K562 (cell line): Measurements from ENCODE around the gene OSBPL7.

Source experiments
- CBX8 ChIP-seq: fragments of 200-600 bp; sonication (generic); IDR thresholded peaks from 2 replicates; pipeline ENCODE4 v1.6.1; 2012; ENCODE audit warnings: borderline replicate concordance, mixed run types, low read depth, mild to moderate bottlenecking, moderate library complexity, mixed read lengths, low read length, control low read depth, inconsistent platforms; ENCODE audit not compliant: poor library complexity, severe bottlenecking; ENCODE audit errors: extremely low read depth
- HSF4 ChIP-seq: fragments of 250-450 bp; sonication (Bioruptor Pico); IDR thresholded peaks from 2 replicates; pipeline ENCODE4 v2.1.2; 2022; ENCODE audit warnings: mild to moderate bottlenecking, moderate library complexity, borderline replicate concordance
- NRF1 ChIP-seq, 2 experiments: fragments of 450-650 bp; IDR thresholded peaks in 1 of 2; conservative IDR thresholded peaks in 1 of 2; 2 replicates each; pipeline ENCODE4 v1.6.1; 2014; ENCODE audit warnings: mild to moderate bottlenecking in 2 of 2
- POLR2AphosphoS5 ChIP-seq: IDR thresholded peaks from 2 replicates; pipeline ENCODE4 v1.6.1; 2011; ENCODE audit warnings: mild to moderate bottlenecking, low read depth, low read length, moderate library complexity; ENCODE audit not compliant: control insufficient read depth, insufficient read depth
- REST ChIP-seq, 2 experiments: fragments of 450-650 bp; formaldehyde crosslinking in 1 of 2; IDR thresholded peaks; 2 replicates each; pipeline versions ENCODE4 v1.4.0 to v1.6.1; 2014 to 2020; ENCODE audit warnings: mild to moderate bottlenecking in 2 of 2, borderline replicate concordance in 1 of 2, low read depth in 1 of 2
- ZBTB8A ChIP-seq: fragments of 450-650 bp; IDR thresholded peaks from 2 replicates; pipeline ENCODE4 v1.6.1; 2018; ENCODE audit warnings: mild to moderate bottlenecking, moderate library complexity; ENCODE audit not compliant: partially characterized antibody
- ZBTB9 ChIP-seq: fragments of 450-650 bp; formaldehyde crosslinking; IDR thresholded peaks from 2 replicates; pipeline ENCODE4 v1.4.0; 2020; ENCODE audit warnings: mild to moderate bottlenecking, moderate library complexity
- ZKSCAN1 ChIP-seq: fragments of 150-350 bp; IDR thresholded peaks from 2 replicates; pipeline ENCODE4 v1.6.1; 2016; ENCODE audit warnings: low read depth, low read length
- ZNF551 ChIP-seq: fragments of 250-450 bp; sonication (Bioruptor Pico); IDR thresholded peaks from 2 replicates; pipeline ENCODE4 v1.5.0; 2021; ENCODE audit warnings: mild to moderate bottlenecking, moderate library complexity

GRCh38 chr17:47804461-47804860 is 17.1 kb downstream of the OSBPL7 start:
- TF ChIP-seq ZNF551 (CRISPR knock-in tag): no peak
- TF ChIP-seq NRF1 (conservative IDR thresholded peaks at IDR 0.05 in 1 of 2, IDR thresholded peaks at IDR 0.05 in 1 of 2): no peak
- TF ChIP-seq REST (IDR thresholded peaks at IDR 0.05; ENCODE audit: borderline replicate concordance): no peak
- TF ChIP-seq REST (CRISPR knock-in tag; IDR thresholded peaks at IDR 0.05; ENCODE audit: low read depth): no peak
- TF ChIP-seq CBX8: no peak
- TF ChIP-seq ZKSCAN1: no peak
- TF ChIP-seq HSF4 (CRISPR knock-in tag): no peak
- no peak for TF ChIP-seq ZBTB9 (CRISPR knock-in tag)
- no peak for TF ChIP-seq POLR2AphosphoS5
- no peak for TF ChIP-seq ZBTB8A
